Keratinocyte (primary cell): ENCODE measurements around the gene ABCC6. TPM values are rescaled to one million over a fixed set of nuclear protein-coding genes. Genes with fewer than 3 reads are reported as not detected.

Experiments used
- DNase-seq: peaks from one replicate; pipeline ENCODE4 v3.0.0-alpha.2; 2011; ENCODE audit warnings: low read depth, missing footprints, low spot score
- FAIRE-seq: peaks from 2 replicates; lab custom pipeline; 2011; peaks lifted over from hg19 to GRCh38; lab: Jason Lieb, UNC
- H2AFZ ChIP-seq: 2 replicates; pipeline ENCODE4 v1.6.0; 2012; ENCODE audit warnings: low read length, control low read depth, inconsistent platforms; ENCODE audit not compliant: control insufficient read depth
- H3K27ac ChIP-seq: 2 replicates; pipeline ENCODE4 v1.5.1; 2011; ENCODE audit warnings: low read length; ENCODE audit not compliant: control insufficient read depth, insufficient read depth
- H3K27me3 ChIP-seq: 3 replicates; pipeline ENCODE4 v1.6.0; 2011; ENCODE audit warnings: low read length; ENCODE audit not compliant: control insufficient read depth, insufficient read depth; ENCODE audit errors: extremely low read depth
- H3K36me3 ChIP-seq, 2 experiments: 2 replicates in 1 of 2; 3 replicates in 1 of 2; pipeline ENCODE4 v1.5.1; 2011; ENCODE audit warnings: low read length in 2 of 2, mild to moderate bottlenecking in 1 of 2; ENCODE audit not compliant: control insufficient read depth in 2 of 2, insufficient read depth in 2 of 2; ENCODE audit errors: extremely low read depth in 1 of 2
- H3K4me1 ChIP-seq: 3 replicates; pipeline ENCODE4 v1.5.1; 2011; ENCODE audit warnings: low read length; ENCODE audit not compliant: control insufficient read depth, insufficient read depth; ENCODE audit errors: extremely low read depth
- H3K4me2 ChIP-seq: 3 replicates; pipeline ENCODE4 v1.6.0; 2011; ENCODE audit warnings: low read depth, low read length; ENCODE audit not compliant: control insufficient read depth, insufficient read depth; ENCODE audit errors: extremely low read depth
- H3K4me3 ChIP-seq, 3 experiments: fragments of 200-600 bp in 1 of 3; sonication (generic) in 1 of 3; 2 replicates in 2 of 3; 3 replicates in 1 of 3; pipeline ENCODE4 v1.5.1; 2011 to 2016; ENCODE audit warnings: low read length in 3 of 3, mild to moderate bottlenecking in 3 of 3, control low read depth in 2 of 3, inconsistent platforms in 1 of 3, low read depth in 1 of 3, mixed read lengths in 1 of 3, mixed run types in 1 of 3, moderate library complexity in 1 of 3; ENCODE audit not compliant: control insufficient read depth in 2 of 3, insufficient read depth in 2 of 3; ENCODE audit errors: extremely low read depth in 1 of 3
- H3K79me2 ChIP-seq: 2 replicates; pipeline ENCODE4 v1.6.0; 2012; ENCODE audit warnings: low read length; ENCODE audit not compliant: control insufficient read depth, insufficient read depth
- H3K9ac ChIP-seq: 3 replicates; pipeline ENCODE4 v1.6.0; 2011; ENCODE audit warnings: low read length; ENCODE audit not compliant: control insufficient read depth, insufficient read depth; ENCODE audit errors: extremely low read depth
- H3K9me1 ChIP-seq: 3 replicates; pipeline ENCODE4 v1.6.0; 2011; ENCODE audit warnings: low read length; ENCODE audit not compliant: control insufficient read depth, insufficient read depth; ENCODE audit errors: extremely low read depth
- H3K9me3 ChIP-seq: 2 replicates; pipeline ENCODE4 v1.5.1; 2012; ENCODE audit warnings: low read depth, low read length; ENCODE audit not compliant: control insufficient read depth
- H4K20me1 ChIP-seq: 3 replicates; pipeline ENCODE4 v1.6.0; 2011; ENCODE audit warnings: low read length; ENCODE audit not compliant: control insufficient read depth, insufficient read depth; ENCODE audit errors: extremely low read depth
- EZH2 ChIP-seq: IDR thresholded peaks from one replicate; pipeline ENCODE4 v1.6.1; 2012; ENCODE audit warnings: inconsistent platforms, mild to moderate bottlenecking, low read length, moderate library complexity
- dilution Hi-C: fragments of 300-500 bp; cut with MboI; formaldehyde crosslinking; loops from one replicate; pipeline ENCODE4 v1.7.0; 2020; ENCODE audit warnings: low sequenced_read_pairs; ENCODE audit not compliant: extremely low pct_ligation_motif_present
- polyA plus RNA-seq, 5 experiments: library from polyadenylated mRNA; depleted of rRNA in 3 of 5; stranded (reverse) in 3 of 5; stranded (forward) in 1 of 5; unstranded in 1 of 5; fragments of >200 nt; gene quantifications; 1 replicate in 1 of 5; 2 replicates in 3 of 5; 3 replicates in 1 of 5; pipeline versions ENCODE4 v1.2.1 to v1.2.3, GENCODE V29; 2011 to 2012; ENCODE audit warnings: missing spikeins in 2 of 5, low read depth in 1 of 5, low replicate concordance in 1 of 5
- TF ChIP-seq, protein P1 (sequence below), 3 experiments: IDR thresholded peaks in 1 of 3; conservative IDR thresholded peaks in 1 of 3; optimal IDR thresholded peaks in 1 of 3; 2 replicates in 2 of 3; 3 replicates in 1 of 3; pipeline versions ENCODE3 to v1.5.1; 2011; ENCODE audit warnings: low read length in 3 of 3, mild to moderate bottlenecking in 3 of 3, moderate library complexity in 2 of 3, control low read depth in 1 of 3, inconsistent platforms in 1 of 3; ENCODE audit not compliant: insufficient read depth in 2 of 3; ENCODE audit errors: extremely low read depth in 1 of 3

ABCC6 gene
- polyA plus RNA-seq, 1 donor (not counting 4 experiments of a cell fraction or from before 2014, with no cell fraction given) = not detected

DNA sequence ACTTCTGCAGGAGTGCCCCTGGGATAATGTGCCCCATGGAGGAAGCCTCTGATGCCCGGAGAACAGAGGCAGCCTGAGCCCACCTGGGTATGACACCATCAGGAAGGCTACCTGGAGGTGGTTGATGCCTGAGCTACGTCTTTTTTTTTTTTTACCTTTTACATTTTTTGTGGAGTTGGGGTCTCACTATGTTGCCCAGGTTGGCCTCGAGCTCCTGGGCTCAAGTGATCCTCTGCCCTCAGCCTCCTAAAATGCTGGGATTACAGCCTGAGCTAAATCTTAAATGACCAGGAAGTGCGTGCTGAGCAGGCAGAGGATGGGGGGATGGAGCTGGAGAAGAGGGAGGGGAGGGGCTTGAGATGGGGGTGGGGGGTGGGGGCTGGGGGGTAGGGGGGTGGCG lies 32.7 kb downstream of the ABCC6 start:
- Histone ChIP-seq H3K4me3 (no peak overlapping the region), H3K4me2 (no peak overlapping the region), H3K9ac (no peak overlapping the region), H3K27me3 (peaks cover 18% of the 10 kb centered on the region), H3K9me1 (no peaks in the 10 kb centered on the region), H2AFZ (no peak overlapping the region), H3K36me3 (no peaks in the 10 kb centered on the region), H4K20me1 (no peaks in the 10 kb centered on the region), H3K27ac (no peak overlapping the region), H3K4me1 (no peaks in the 10 kb centered on the region), H3K9me3 (no peaks in the 10 kb centered on the region), H3K79me2 (no peaks in the 10 kb centered on the region)
- dilution Hi-C loops = no loop called here
- TF ChIP-seq, protein P1, sequence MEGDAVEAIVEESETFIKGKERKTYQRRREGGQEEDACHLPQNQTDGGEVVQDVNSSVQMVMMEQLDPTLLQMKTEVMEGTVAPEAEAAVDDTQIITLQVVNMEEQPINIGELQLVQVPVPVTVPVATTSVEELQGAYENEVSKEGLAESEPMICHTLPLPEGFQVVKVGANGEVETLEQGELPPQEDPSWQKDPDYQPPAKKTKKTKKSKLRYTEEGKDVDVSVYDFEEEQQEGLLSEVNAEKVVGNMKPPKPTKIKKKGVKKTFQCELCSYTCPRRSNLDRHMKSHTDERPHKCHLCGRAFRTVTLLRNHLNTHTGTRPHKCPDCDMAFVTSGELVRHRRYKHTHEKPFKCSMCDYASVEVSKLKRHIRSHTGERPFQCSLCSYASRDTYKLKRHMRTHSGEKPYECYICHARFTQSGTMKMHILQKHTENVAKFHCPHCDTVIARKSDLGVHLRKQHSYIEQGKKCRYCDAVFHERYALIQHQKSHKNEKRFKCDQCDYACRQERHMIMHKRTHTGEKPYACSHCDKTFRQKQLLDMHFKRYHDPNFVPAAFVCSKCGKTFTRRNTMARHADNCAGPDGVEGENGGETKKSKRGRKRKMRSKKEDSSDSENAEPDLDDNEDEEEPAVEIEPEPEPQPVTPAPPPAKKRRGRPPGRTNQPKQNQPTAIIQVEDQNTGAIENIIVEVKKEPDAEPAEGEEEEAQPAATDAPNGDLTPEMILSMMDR (optimal IDR thresholded peaks at IDR 0.05 in 1 of 3, IDR thresholded peaks at IDR 0.05 in 1 of 3, conservative IDR thresholded peaks at IDR 0.05 in 1 of 3; ENCODE audit: extremely low read depth in 1 of 3, insufficient read depth in 2 of 3, low read length in 3 of 3) = no peak
- no peak for TF ChIP-seq EZH2
- DNase-seq = no peak
- FAIRE-seq = no peak

- Histone ChIP-seq H3K27me3 (peaks cover 18% of the 10 kb centered on the region), H3K9me3 (no peaks in the 10 kb centered on the region), H3K36me3 (no peaks in the 10 kb centered on the region), H3K9ac (no peak overlapping the region), H3K79me2 (no peaks in the 10 kb centered on the region), H3K4me1 (no peaks in the 10 kb centered on the region), H3K9me1 (no peaks in the 10 kb centered on the region), H3K4me2 (no peak overlapping the region), H2AFZ (no peak overlapping the region), H4K20me1 (no peaks in the 10 kb centered on the region), H3K4me3 (no peak overlapping the region), H3K27ac (no peak overlapping the region)
- DNase-seq (no peak), FAIRE-seq (no peak)
- TF ChIP-seq, protein P1 (optimal IDR thresholded peaks at IDR 0.05 in 1 of 3, IDR thresholded peaks at IDR 0.05 in 1 of 3, conservative IDR thresholded peaks at IDR 0.05 in 1 of 3; ENCODE audit: extremely low read depth in 1 of 3, insufficient read depth in 2 of 3, low read length in 3 of 3) = no peak
- no peak for TF ChIP-seq EZH2
- dilution Hi-C loops = no loop called here
Measured at GRCh38 chr16:16189842-16190241, 33.5 kb downstream of the ABCC6 start.
